IPS-11a (cell line): ENCODE data around the gene GDPD4.

ENCODE experiments used
- H3K4me3 ChIP-seq: one replicate; pipeline ENCODE4 v1.5.1; 2013; ENCODE audit warnings: low read depth, low read length, control low read depth

Gene GDPD4

DNA sequence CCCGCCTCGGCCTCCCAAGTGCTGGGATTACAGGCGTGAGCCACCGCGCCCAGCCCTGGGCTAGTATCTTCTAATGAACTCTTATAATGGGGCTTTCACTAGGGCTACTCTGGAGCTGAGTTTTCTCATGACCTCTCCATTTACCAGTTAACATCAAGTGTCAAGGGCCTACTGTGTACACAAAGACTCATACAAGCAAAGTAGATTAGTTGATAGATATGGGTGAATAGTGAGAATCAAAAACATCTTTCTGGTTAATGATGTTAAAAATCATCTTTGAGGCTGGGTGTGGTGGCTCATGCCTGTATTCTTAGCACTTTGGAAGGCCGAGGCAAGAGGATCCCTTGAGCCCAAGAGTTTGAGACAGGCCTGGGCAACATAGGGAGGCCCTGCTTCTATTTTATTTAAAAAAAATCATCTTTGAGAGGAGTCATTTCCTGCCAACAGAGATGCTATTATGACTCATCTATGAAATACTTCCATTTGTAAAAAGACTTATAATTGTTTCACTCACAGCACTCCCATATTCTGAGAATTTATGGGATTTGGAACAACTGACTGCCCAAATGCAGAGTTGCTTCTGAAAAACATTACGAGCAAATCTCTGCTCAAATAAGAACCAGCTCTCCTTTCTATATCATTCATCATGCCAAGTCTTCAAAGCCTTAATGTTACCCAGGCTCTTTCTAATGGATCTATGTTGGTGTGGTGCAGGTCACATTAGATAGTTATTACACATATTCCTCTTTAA is 57.0 kb downstream of the GDPD4 start:
- no peak overlapping the region for H3K4me3 ChIP-seq

DNA sequence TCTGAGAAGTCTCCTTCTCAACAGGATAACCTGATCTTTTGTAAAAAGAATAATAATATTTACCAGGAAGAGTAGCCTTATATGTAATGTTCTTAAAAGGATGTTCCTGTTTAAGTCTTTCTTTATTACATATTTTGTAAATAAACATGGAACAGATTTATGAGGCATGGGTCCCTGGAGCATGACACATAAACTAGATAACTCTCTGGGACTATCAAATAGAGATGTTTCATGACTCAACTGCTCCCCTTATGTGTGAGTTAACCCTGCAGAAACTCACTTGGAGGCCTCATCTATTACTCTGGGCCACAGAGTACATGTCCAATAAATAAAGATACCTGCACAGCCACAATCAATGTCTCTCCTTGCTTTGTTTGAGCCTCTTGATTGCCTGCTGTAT is 64.6 kb downstream of the GDPD4 start:
- no peak overlapping the region for H3K4me3 ChIP-seq

DNA sequence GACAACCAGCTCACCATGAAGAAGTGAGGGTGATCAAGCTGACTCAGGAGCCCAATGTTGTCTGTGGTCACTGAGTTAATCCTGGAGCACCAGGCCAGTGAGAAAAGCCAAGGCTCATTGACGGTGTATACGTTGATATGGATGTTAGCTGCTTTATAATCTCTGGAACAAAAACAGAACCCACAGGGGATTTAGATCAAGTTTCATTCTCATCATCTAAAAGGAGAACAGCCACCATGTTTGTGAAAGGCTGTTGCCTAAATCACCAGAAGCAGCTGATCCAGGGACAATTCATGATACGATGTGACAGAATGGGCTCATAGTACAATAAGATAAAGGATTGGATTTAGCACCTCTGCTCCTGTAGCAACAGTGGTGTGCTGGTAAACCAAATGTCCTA is 68.5 kb downstream of the GDPD4 start:
- H3K4me3 ChIP-seq = no peak overlapping the region

DNA sequence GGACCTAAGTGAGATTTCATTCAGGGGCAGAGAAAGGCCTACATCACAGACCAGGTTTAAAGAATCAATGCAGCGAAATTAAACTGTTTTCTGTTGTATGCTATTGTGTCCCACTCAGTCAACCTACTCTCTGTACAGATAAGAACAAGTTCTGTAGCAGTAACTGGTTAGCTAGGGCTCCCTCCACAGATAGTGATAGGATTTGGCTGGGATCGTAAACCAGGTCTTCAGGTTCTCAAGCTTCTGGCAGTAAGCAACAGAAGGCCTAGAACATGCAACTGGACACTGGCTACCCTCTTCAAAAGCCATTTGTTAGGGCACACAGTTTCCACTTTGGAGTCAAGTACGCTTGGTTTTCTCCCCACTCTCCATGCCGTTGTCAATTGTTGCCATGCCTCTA is 69.2 kb downstream of the GDPD4 start:
- no peak overlapping the region for H3K4me3 ChIP-seq

DNA sequence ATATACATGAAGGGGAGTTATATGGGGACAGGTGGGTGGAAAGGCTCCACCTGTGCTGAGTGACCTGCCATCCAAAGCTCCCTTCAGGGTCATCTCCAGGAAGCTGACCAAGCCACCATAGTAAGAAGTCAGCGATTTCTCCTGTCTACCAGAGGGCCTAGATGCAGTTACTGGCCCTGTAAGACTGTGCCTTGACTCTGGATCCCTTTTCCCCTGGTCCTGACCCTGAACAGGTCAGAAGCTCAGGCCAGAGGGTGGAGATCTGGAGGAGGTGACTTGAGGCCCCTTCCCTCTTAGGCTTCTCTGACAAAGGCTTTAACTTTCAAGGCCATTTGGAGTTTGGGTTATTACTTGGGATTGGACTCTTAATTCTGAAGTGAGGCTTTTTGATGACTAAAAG is 69.7 kb downstream of the GDPD4 start:
- no peak overlapping the region for H3K4me3 ChIP-seq

DNA sequence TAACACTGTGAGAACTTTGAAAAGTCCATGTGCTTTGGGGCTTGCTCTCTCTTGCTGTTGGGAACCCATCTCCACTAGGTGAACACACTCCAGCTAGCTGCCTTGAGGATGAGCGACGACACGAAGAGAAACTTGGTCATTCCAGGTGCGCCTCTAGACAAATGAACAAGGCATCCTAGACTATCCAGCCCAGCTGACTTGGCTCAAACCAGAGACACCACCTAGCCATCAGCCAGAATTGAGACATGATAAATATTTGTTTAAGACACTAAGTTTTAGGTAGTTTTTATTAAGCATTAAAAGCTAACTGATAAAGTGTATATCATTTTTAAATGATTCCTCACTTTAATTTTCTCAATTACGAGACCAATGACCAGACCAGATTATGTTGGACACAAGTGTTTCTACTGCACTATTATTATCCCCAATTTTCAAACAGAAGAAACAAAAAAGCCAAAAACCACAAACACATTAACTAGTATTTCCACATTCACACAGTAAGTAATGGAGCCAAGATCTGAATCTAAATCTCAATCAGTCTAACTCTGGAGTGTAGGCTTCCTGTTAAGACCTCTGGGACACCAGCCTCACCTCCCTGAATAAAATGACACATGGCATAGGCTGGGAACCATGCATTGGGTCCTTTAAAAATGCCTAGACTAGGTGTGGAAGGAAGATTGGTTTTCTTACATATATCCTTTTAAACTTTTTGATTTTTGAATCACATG is 70.4 kb downstream of the GDPD4 start:
- H3K4me3 ChIP-seq = no peak overlapping the region

DNA sequence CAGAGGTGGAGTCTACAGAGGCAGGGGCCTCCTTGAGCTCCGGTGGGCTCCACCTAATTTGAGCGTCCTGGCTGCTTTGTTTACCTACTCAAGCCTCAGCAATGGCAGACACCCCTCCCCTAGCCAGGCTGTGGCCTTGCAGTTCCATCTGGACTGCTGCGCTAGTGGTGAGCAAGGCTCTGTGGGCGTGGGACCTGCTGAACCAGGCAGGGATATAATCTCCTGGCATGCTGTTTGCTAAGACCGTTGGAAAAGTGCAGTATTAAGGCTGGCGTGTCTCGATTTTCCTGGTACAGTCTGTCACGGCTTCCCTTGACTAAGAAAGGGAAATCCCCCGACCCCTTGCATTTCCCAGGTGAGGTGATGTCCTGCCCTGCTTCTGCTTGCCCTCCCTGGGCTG is 77.7 kb downstream of the GDPD4 start:
- H3K4me3 ChIP-seq = no peak overlapping the region

DNA sequence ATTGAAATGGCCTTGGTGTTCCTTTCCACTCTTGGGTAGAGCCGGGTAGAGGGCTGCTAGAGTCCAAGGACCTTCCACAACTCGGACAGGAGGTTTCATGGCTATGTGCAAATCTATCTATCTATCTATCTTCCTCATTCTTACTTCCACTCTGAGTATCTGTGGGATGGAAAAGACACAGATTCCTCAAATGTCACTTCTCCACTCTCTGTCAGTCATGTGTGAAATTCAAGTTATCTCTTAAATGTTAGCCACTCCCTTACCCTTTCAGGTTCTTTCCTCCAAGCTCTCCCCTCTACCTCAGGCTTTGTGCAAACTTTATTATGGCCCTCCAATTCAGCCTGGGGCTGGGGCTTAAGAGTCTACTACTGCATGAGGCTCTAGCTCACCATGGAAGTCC is 84.3 kb downstream of the GDPD4 start:
- H3K4me3 ChIP-seq = no peak overlapping the region

DNA sequence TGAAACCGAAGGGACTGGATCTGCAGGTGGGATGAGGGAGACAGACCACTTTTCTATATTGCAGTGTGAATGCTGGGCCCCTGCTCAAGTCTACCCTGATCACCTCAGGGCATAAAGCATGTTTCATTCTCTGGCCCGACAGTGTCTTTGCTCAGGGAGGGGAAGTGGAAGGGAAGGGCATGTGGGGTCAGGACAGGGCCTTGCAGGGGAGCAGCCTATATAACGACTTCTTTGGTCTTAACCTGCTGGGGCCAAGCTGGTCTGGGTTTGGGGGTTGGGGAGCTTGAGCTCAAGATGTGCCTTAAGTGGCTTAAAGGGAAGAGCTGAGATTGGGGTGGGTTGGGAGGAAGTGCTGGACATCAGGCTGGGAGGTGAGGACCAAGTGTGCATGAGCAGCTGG is 86.4 kb downstream of the GDPD4 start:
- H3K4me3 ChIP-seq = no peak overlapping the region

DNA sequence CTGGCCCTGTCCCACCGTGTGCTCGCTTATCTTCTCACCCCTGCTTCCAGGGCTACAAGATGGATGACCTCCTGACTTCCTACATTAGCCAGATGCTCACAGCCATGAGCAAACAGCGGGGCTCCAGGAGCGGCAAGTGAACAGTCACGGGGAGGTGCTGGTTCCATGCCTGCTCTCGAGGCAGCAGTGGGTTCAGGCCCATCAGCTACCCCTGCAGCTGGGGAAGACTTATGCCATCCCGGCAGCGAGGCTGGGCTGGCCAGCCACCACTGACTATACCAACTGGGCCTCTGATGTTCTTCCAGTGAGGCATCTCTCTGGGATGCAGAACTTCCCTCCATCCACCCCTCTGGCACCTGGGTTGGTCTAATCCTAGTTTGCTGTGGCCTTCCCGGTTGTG is 86.9 kb downstream of the GDPD4 start:
- H3K4me3 ChIP-seq = no peak overlapping the region

DNA sequence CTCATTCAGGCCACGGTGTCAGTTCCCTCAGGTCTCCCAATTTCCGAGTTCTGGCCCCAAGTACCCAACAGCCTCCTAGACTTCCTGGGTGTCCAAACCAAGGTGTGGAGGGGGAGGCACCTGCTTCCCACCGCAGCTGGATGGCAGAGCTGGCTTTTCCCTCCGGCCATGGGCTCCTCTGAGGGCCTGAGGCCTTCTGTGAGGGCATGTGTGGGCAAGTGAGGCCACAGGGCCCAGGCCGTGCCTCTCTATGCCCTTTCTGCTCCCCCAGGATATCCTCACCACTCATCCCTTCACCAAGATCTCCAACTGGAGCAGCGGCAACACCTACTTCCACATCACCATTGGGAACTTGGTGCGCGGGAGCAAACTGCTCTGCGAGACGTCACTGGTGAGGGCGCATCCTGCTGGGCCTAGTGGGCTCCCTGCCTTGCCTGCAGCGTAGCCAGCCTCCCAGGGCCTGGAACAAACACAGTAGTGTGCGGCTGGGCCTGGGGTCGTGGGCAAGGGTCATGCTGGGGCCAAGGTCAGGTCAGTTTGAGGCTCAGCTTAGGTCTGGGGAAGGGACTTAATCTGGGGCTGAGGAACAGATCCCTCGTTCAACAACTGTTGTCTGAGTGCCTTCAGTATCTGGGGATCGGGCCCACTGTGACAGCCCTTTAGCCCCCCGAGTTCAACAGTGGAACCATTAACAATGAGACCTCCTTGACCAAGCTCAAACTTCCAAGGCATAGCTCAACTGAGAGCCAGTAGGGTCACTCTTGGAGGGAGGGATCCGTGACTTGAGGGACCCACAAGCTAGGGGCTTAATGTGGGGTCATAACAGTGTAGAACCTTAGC is 87.7 kb downstream of the GDPD4 start:
- H3K4me3 ChIP-seq = no peak overlapping the region

DNA sequence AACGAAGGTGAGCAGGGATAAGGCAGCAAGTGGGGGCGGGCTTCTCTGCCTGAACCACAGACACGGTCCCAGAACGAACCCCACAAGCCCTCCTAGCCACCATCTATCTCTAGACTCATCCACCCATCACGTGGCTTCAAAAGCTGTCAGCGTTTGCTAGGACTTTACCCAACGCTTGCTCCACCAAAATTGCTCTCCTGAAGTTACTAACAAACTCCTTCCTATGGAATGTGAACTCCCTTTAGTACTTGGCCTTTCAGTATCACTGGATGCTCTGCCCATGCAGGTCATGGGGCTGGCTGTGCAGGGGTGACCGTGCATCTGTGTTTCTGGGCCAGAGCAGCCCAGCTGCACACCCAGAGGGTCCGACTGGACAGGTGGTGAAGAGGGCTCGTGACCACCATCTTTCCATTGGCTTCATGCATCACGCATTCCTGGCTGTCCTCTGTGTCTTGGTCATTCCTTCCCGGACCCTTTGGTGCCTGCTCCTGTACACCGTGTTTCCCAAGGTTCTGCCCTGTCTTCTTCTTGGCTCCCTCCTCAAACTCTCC is 88.4 kb downstream of the GDPD4 start:
- no peak overlapping the region for H3K4me3 ChIP-seq

DNA sequence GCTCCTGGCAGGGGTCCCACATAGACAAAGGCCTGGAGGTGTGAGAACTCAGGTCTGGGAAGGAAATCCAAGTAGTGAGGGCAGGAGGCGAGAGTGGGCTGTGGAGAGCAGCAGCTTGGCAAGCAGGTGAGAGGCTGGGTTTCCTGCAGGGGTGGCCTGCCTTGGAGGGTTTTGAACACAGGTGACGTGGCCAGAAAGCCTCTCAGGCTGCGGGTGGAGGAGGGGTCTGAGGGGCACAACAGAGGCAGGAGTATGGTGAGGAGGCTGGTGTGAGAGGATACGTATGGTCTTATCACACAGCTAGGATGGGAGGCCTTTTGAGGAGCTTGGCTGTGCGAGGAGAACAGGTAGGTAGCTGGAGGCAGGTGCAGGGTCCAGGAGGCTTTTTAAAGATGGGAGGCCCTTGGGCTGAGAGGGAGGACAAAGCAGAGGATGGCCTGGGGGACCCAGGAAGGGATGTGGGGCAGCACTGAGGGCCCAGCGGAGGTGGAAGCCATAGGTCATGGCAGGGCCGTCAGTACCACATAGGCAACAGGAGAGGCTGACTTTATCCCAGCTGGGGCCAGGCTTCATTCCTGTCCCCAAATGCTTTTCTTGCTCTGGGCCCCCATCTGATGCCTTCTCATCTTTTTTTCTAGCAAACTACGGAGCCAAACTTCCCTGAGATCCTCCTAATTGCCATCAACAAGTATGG is 89.0 kb downstream of the GDPD4 start:
- H3K4me3 ChIP-seq = no peak overlapping the region

DNA sequence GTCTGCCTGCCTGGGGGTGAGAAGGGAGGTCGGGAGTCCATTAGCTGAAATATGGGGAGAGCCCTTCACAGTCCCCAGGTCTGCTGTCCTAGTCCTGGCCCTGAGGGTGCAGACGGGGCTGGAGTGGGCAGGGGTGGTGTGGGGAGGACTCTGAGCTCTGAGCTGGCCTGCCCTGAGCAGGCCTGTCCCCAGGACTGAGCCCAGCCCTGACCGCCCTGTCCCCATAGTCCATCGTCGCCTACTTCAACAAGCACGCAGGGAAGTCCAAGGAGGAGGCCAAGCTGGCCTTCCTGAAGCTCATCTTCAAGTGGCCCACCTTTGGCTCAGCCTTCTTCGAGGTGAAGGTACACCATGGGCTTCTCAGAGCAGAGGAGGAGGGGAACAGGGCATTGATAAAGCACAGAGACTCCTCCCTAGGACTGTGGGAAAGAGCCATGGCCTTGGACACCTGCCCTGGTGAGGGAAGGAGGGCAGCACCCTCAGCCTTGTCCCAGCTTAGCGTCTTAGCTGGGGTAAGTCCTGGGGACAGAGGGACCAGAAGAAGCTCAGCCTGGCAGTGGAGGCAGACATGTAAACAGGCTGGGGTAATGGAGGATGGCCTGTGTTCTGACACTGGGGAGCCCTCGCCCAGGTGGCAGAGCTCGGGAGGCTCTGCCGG is 89.8 kb downstream of the GDPD4 start:
- no peak overlapping the region for H3K4me3 ChIP-seq

DNA sequence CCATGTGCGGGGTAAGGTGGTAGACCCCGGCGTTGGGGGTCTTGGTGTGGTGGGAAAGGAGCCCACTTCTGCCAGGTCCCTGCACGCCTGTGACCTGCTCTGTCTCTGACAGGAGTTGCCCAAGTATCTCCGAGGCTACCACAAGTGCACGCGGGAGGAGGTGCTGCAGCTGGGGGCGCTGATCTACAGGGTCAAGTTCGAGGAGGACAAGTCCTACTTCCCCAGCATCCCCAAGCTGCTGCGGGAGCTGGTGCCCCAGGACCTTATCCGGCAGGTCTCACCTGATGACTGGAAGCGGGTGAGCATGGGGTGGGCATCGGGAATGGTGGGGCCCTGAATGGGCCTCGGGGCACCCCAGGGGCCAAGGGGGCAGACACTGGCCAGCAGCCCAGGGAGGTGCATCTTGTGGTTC is 90.4 kb downstream of the GDPD4 start:
- no peak overlapping the region for H3K4me3 ChIP-seq

DNA sequence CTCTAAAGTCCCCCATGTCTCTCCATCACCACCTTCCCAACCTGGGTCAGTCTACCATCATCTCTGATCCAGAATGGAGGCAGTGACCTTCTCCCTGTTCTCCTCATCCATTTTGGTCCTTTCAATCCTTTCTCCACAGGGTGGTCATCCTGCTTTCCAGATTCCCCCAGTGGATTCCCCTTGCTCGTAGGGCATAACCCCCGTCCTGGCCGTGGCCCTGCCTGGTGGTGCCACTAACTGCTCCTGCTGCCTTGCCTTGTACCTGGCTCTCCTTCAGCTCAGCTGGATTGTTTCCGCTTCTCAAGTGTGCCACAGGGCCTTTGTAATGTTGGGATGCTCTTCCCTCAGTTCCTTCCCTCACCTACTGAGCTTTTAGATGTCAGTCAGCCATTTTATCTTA is 91.8 kb downstream of the GDPD4 start:
- H3K4me3 ChIP-seq = no peak overlapping the region

DNA sequence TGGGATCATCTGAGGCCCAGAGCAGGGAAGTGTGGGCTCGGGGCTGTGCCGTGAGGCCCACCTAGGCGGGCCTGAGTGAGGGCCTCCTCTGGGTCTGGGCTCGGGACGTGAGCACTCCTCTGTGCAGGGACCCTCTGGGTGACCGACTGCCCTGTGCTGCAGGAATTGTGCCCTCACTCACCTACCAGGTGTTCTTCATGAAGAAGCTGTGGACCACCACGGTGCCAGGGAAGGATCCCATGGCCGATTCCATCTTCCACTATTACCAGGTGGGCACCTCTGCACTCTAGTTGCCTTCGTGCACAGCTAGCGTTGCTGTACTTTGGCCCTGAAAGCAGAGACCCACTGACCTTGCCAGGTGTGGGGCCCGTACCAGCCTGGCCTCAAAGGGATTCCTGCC is 93.0 kb downstream of the GDPD4 start:
- H3K4me3 ChIP-seq = no peak overlapping the region

DNA sequence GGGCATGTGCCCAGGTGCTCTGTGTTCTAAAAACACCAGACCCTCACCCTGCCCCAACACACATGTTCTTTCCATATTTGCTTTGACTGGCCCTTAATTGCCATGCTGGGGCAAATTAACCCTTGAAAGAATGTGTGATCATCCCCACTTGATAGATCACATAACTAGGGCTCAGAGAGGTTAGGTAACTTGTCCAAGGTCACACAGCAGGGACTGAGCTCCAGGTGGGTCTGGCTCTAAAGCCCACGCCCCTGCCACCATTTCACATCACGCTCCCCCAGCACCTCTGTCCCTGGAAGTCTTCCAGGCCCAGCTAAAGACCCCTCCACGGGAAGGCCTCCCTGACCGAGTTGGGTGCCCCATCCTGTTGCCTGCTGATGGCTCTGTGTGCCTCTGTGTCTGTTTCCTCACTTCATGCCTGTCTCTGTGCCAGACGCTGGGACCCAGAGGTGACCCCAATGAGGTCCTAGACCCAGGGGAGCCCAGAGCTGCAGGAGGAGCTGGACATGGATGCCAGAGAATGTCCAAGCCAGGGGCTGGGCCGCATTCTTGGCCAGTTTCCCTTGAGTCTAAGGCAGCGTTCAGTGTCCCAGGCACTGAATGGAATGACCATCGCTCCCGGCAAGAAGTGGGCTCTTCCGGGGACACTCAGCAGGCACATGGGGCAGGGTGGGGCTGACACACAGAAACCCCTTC is 93.7 kb downstream of the GDPD4 start:
- no peak overlapping the region for H3K4me3 ChIP-seq

DNA sequence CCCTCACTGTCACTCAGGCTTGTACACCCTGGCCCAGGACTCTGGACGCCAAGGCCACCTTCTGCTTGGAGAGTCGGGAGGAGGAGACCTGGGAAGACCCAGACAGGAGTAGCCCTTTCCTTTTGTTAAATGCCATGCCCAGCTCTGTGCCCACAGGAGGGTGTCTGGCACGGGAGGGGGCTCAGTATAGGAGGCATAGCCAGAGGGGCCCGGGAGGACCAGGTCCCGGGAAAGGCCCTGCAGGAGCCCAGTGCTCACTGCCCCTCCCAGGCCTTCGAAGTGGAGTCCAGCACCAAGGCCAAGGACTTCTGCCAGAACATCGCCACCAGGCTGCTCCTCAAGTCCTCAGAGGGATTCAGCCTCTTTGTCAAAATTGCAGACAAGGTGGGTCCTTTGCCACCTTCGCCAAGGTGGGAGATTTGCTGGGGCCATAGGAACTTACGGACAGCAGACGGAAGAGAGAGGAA is 94.4 kb downstream of the GDPD4 start:
- no peak overlapping the region for H3K4me3 ChIP-seq
